ENCODE measurements around the gene ZNF83.

GRCh38 chr19:52667972-52668371 is 29.8 kb upstream of the ZNF83 start:
- TF ChIP-seq, protein P1, sequence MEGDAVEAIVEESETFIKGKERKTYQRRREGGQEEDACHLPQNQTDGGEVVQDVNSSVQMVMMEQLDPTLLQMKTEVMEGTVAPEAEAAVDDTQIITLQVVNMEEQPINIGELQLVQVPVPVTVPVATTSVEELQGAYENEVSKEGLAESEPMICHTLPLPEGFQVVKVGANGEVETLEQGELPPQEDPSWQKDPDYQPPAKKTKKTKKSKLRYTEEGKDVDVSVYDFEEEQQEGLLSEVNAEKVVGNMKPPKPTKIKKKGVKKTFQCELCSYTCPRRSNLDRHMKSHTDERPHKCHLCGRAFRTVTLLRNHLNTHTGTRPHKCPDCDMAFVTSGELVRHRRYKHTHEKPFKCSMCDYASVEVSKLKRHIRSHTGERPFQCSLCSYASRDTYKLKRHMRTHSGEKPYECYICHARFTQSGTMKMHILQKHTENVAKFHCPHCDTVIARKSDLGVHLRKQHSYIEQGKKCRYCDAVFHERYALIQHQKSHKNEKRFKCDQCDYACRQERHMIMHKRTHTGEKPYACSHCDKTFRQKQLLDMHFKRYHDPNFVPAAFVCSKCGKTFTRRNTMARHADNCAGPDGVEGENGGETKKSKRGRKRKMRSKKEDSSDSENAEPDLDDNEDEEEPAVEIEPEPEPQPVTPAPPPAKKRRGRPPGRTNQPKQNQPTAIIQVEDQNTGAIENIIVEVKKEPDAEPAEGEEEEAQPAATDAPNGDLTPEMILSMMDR (IDR thresholded peaks at IDR 0.05) = no peak
- TF ChIP-seq POLR2A (IDR thresholded peaks at IDR 0.05) = no peak
